ENCODE measurements around the gene PSME3. TPM values are rescaled to one million over a fixed set of nuclear protein-coding genes. Genes with fewer than 3 reads are reported as not detected.

The PSME3 gene
- polyA plus RNA-seq, 1 of the 3 experiments (the other 2 are of a cell fraction) = 139 TPM

GRCh38 chr17:42792545-42792944, 40.7 kb upstream of the PSME3 start:
- POLR2A ChIA-PET = no interaction called here
- H3K9ac ChIP-seq = no peak overlapping the region
- CTCF ChIA-PET = interaction anchor here (3.0 kb wide), 1 partner anchor 29 kb away, joined by 7 read pairs; no protein-coding TSS in a partner anchor
- 72% methylated on average over 5 of the region's 5 CpGs for WGBS (ENCODE audit: low lambda C conversion rate)
- H3K27ac ChIP-seq (ENCODE audit: low read depth in 2 of 2, low read length in 1 of 2) = no peak overlapping the region
- H3K4me1 ChIP-seq (ENCODE audit: control insufficient read depth in 1 of 2, insufficient read depth in 2 of 2, low read depth in 1 of 2, low read length in 1 of 2) = peaks cover 3 to 6% of the 10 kb centered on the region in 2 experiments; a peak in 1 of 4 replicates
- H3K4me2 ChIP-seq = no peak overlapping the region
- H3K9me3 ChIP-seq = no peaks in the 10 kb centered on the region
- H3F3A ChIP-seq (replicated peaks; ENCODE audit: insufficient read depth) = peaks cover 24% of the 10 kb centered on the region
- TF ChIP-seq YY1 (IDR thresholded peaks at IDR 0.05; ENCODE audit: low read depth) (no peak), JUND (IDR thresholded peaks at IDR 0.05) (no peak), RCOR1 (IDR thresholded peaks at IDR 0.05; ENCODE audit: low read length) (no peak), TAF1 (IDR thresholded peaks at IDR 0.05; ENCODE audit: borderline replicate concordance, low read depth, low read length) (no peak), USF2 (IDR thresholded peaks at IDR 0.05; ENCODE audit: borderline replicate concordance, low read depth, low read length) (no peak), REST (IDR thresholded peaks at IDR 0.05; ENCODE audit: low read depth, low read length) (no peak), ZBTB33 (IDR thresholded peaks at IDR 0.05; ENCODE audit: borderline replicate concordance, low read depth) (no peak), FOXM1 (IDR thresholded peaks at IDR 0.05; ENCODE audit: low read depth) (no peak), NRF1 (IDR thresholded peaks at IDR 0.05; ENCODE audit: low read depth, low read length) (no peak), ELF1 (IDR thresholded peaks at IDR 0.05) (no peak), MAX (IDR thresholded peaks at IDR 0.05; ENCODE audit: low read depth) (no peak), RXRA (IDR thresholded peaks at IDR 0.05; ENCODE audit: borderline replicate concordance, low read depth) (no peak), POLR2AphosphoS5 (IDR thresholded peaks at IDR 0.05; ENCODE audit: low read depth, low read length) (no peak), CTCF (IDR thresholded peaks at IDR 0.05) (no peak), FOSL2 (IDR thresholded peaks at IDR 0.05; ENCODE audit: borderline replicate concordance, low read depth) (no peak)
- no peak overlapping the region for H2AFZ ChIP-seq (ENCODE audit: low read depth)
- H3K9me2 ChIP-seq = no peaks in the 10 kb centered on the region
- H3K79me2 ChIP-seq (ENCODE audit: insufficient read depth) = peaks cover 10% of the 10 kb centered on the region; the same call in 1 of the 2 replicates
- H3K27me3 ChIP-seq (ENCODE audit: insufficient read depth) = no peaks in the 10 kb centered on the region
- no peaks in the 10 kb centered on the region for H4K20me1 ChIP-seq (ENCODE audit: insufficient read depth)
- H3K36me3 ChIP-seq (replicated peaks in 1 of 2; ENCODE audit: control insufficient read depth in 1 of 2, insufficient read depth in 2 of 2, low read length in 1 of 2) = peaks cover 2 to 12% of the 10 kb centered on the region in 2 experiments
- no peak for DNase-seq
- H3K4me3 ChIP-seq (ENCODE audit: low read depth in 2 of 2, low read length in 1 of 2) = no peak overlapping the region
